CD14-positive monocyte (primary cell): ENCODE results near the gene AHNAK2. TPM values are rescaled to one million over a fixed set of nuclear protein-coding genes. Genes with fewer than 3 reads are reported as not detected.
A peak's percentile ranks its signal among the peaks of the same experiment; 100 is the strongest.

Source experiments
- DNase-seq, 3 donors: peaks; one replicate each; pipeline ENCODE4 v3.0.0-alpha.2; 2011 to 2022
- H2AFZ ChIP-seq: 2 replicates; pipeline ENCODE4 v1.6.0; 2012; ENCODE audit warnings: mild to moderate bottlenecking, low read depth, low read length, inconsistent platforms; ENCODE audit not compliant: insufficient read depth, poor library complexity, severe bottlenecking
- H3K27ac ChIP-seq, 2 donors: 1 replicate in 1 of 2; 2 replicates in 1 of 2; pipeline ENCODE4 v1.5.1; 2012 to 2013; ENCODE audit warnings: low read length in 2 of 2, control low read depth in 1 of 2, inconsistent platforms in 1 of 2, low read depth in 1 of 2, mild to moderate bottlenecking in 1 of 2
- H3K27me3 ChIP-seq, 2 donors: one replicate each; pipeline versions ENCODE4 v1.6.0 to v1.6.1; 2011 to 2013; ENCODE audit warnings: low read length in 2 of 2; ENCODE audit not compliant: control insufficient read depth in 2 of 2, insufficient read depth in 2 of 2
- H3K36me3 ChIP-seq, 2 donors: replicated peaks in 1 of 2; 1 replicate in 1 of 2; 2 replicates in 1 of 2; pipeline versions ENCODE4 v1.5.1 to v1.6.1; 2012 to 2013; ENCODE audit warnings: low read length in 2 of 2, control low read depth in 1 of 2, inconsistent platforms in 1 of 2, mild to moderate bottlenecking in 1 of 2; ENCODE audit not compliant: insufficient read depth in 2 of 2, control insufficient read depth in 1 of 2
- H3K4me1 ChIP-seq, 2 donors: 1 replicate in 1 of 2; 2 replicates in 1 of 2; pipeline versions ENCODE4 v1.5.1 to v1.6.1; 2012 to 2013; ENCODE audit warnings: low read length in 2 of 2, control low read depth in 1 of 2, inconsistent platforms in 1 of 2, mild to moderate bottlenecking in 1 of 2, moderate library complexity in 1 of 2; ENCODE audit not compliant: insufficient read depth in 2 of 2, control insufficient read depth in 1 of 2
- H3K4me2 ChIP-seq: replicated peaks from 2 replicates; pipeline ENCODE3; 2012; ENCODE audit warnings: low read length, moderate library complexity, mild to moderate bottlenecking; ENCODE audit not compliant: poor library complexity, severe bottlenecking; ENCODE audit errors: extremely low read depth
- H3K4me3 ChIP-seq, 3 experiments: fragments of 200-600 bp in 1 of 3; sonication (generic) in 1 of 3; replicated peaks in 1 of 3; 1 replicate in 2 of 3; 2 replicates in 1 of 3; pipeline ENCODE4 v1.5.1; 2011 to 2013; ENCODE audit warnings: low read length in 3 of 3, mild to moderate bottlenecking in 3 of 3, control low read depth in 2 of 3, low read depth in 2 of 3, inconsistent platforms in 1 of 3, moderate library complexity in 1 of 3
- H3K79me2 ChIP-seq: 2 replicates; pipeline ENCODE4 v1.6.0; 2012; ENCODE audit warnings: mild to moderate bottlenecking, control low read depth, inconsistent platforms, low read length, moderate library complexity; ENCODE audit not compliant: insufficient read depth
- H3K9ac ChIP-seq: 2 replicates; pipeline ENCODE4 v1.6.0; 2017; ENCODE audit warnings: low read length, mild to moderate bottlenecking; ENCODE audit not compliant: insufficient read depth, poor library complexity, severe bottlenecking
- H3K9me3 ChIP-seq, 2 donors: replicated peaks in 1 of 2; 1 replicate in 1 of 2; 2 replicates in 1 of 2; pipeline versions ENCODE4 v1.5.1 to v1.6.1; 2012 to 2013; ENCODE audit warnings: low read length in 2 of 2, control low read depth in 1 of 2; ENCODE audit not compliant: control insufficient read depth in 1 of 2, insufficient read depth in 1 of 2
- H4K20me1 ChIP-seq: 2 replicates; pipeline ENCODE4 v1.6.0; 2012; ENCODE audit warnings: mild to moderate bottlenecking, low read length, control low read depth, moderate library complexity; ENCODE audit not compliant: insufficient read depth
- H3K27ac Mint-ChIP-seq, 7 donors: one replicate each; pipeline ENCODE4 v1.8.0; 2020; ENCODE audit warnings: mild to moderate bottlenecking in 7 of 7, mixed read lengths in 7 of 7, moderate library complexity in 6 of 7, inconsistent platforms in 2 of 7
- H3K27me3 Mint-ChIP-seq, 3 donors: one replicate each; pipeline ENCODE4 v1.8.0; 2021 to 2022; ENCODE audit warnings: low read depth in 3 of 3, mild to moderate bottlenecking in 3 of 3, mixed read lengths in 3 of 3, moderate library complexity in 3 of 3, inconsistent platforms in 1 of 3
- H3K36me3 Mint-ChIP-seq, 2 donors: one replicate each; pipeline ENCODE4 v1.8.0; 2020; ENCODE audit warnings: mixed read lengths in 2 of 2, inconsistent platforms in 1 of 2, mild to moderate bottlenecking in 1 of 2
- H3K4me1 Mint-ChIP-seq: one replicate; pipeline ENCODE4 v1.8.0; 2020; ENCODE audit warnings: mild to moderate bottlenecking, mixed read lengths
- H3K4me3 Mint-ChIP-seq, 2 donors: one replicate each; pipeline ENCODE4 v1.8.0; 2020; ENCODE audit warnings: mild to moderate bottlenecking in 2 of 2, mixed read lengths in 2 of 2, moderate library complexity in 1 of 2
- H3K9me3 Mint-ChIP-seq, 7 donors: one replicate each; pipeline ENCODE4 v1.8.0; 2020 to 2022; ENCODE audit warnings: mixed read lengths in 7 of 7, mild to moderate bottlenecking in 6 of 7, moderate library complexity in 6 of 7, inconsistent platforms in 2 of 7
- WGBS: methylation state at CpG from one replicate; pipeline ENCODE4 v1.1.5; 2013; ENCODE audit warnings: missing lambda C conversion rate; ENCODE audit not compliant: insufficient coverage; 5-methylcytosine and 5-hydroxymethylcytosine counted together
- intact Hi-C, 2 donors: fragments of 100-400 bp; cut with micrococcal nuclease; formaldehyde crosslinking; loops; one replicate each; pipeline versions ENCODE4 v1.15.0 to v1.15.1; 2023
- polyA plus RNA-seq, 3 donors: library from polyadenylated mRNA; depleted of rRNA in 1 of 3; unstranded in 2 of 3; stranded (reverse) in 1 of 3; fragments of 300-500 nt in 2 of 3; fragments of >200 nt in 1 of 3; fragmentation: Illumina TruSeq in 2 of 3; gene quantifications; 1 replicate in 2 of 3; 2 replicates in 1 of 3; pipeline ENCODE4 v1.2.3, GENCODE V29; 2012 to 2021
- TF ChIP-seq, protein P1 (sequence below): fragments of 200-600 bp; IDR thresholded peaks from one replicate; pipeline ENCODE4 v1.8.0; 2022; ENCODE audit warnings: antibody characterized with exemption, mild to moderate bottlenecking

Gene AHNAK2
- polyA plus RNA-seq, 3 donors = 0.01 TPM; not detected in 2

GRCh38 chr14:104981699-104982541 lies 3.7 kb upstream of the AHNAK2 start:
- no peak overlapping the region for H3K4me3 Mint-ChIP-seq
- Histone ChIP-seq H2AFZ (no peak overlapping the region), H4K20me1 (no peaks in the 10 kb centered on the region), H3K36me3 (no peaks in the 10 kb centered on the region), H3K4me2 (no peak overlapping the region), H3K27ac (no peak overlapping the region), H3K4me3 (no peak overlapping the region), H3K9ac (no peak overlapping the region), H3K79me2 (no peaks in the 10 kb centered on the region), H3K27me3 (peaks cover 10 to 31% of the 10 kb centered on the region in 2 donors), H3K9me3 (no peaks in the 10 kb centered on the region), H3K4me1 (peaks cover 17 to 27% of the 10 kb centered on the region in 2 donors)
- H3K27ac Mint-ChIP-seq = peak overlapping the region in 1 of 7 donors; percentile 37
- DNase-seq = peak in 1 of 3 donors; percentile 4
- peaks cover 0 to 10% (median 3%) of the 10 kb centered on the region in 7 donors for H3K9me3 Mint-ChIP-seq
- peaks cover 18% of the 10 kb centered on the region for H3K4me1 Mint-ChIP-seq
- TF ChIP-seq, protein P1, sequence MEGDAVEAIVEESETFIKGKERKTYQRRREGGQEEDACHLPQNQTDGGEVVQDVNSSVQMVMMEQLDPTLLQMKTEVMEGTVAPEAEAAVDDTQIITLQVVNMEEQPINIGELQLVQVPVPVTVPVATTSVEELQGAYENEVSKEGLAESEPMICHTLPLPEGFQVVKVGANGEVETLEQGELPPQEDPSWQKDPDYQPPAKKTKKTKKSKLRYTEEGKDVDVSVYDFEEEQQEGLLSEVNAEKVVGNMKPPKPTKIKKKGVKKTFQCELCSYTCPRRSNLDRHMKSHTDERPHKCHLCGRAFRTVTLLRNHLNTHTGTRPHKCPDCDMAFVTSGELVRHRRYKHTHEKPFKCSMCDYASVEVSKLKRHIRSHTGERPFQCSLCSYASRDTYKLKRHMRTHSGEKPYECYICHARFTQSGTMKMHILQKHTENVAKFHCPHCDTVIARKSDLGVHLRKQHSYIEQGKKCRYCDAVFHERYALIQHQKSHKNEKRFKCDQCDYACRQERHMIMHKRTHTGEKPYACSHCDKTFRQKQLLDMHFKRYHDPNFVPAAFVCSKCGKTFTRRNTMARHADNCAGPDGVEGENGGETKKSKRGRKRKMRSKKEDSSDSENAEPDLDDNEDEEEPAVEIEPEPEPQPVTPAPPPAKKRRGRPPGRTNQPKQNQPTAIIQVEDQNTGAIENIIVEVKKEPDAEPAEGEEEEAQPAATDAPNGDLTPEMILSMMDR = no peak
- peaks cover 32 to 47% (median 33%) of the 10 kb centered on the region in 3 donors for H3K27me3 Mint-ChIP-seq
- WGBS = 94% methylated on average over 16 of the region's 17 CpGs
- H3K36me3 Mint-ChIP-seq = peaks cover 2% of the 10 kb centered on the region in 2 donors
- intact Hi-C loops = loop anchor here in 1 of 2 donors (10.0 kb wide), 1 partner anchor 187 kb away; the partner anchor contains the start of gene AKT1

GRCh38 chr14:104980611-104981531 lies 2.7 kb upstream of the AHNAK2 start:
- Histone ChIP-seq H3K9me3 (no peaks in the 10 kb centered on the region), H3K79me2 (no peaks in the 10 kb centered on the region), H3K9ac (no peak overlapping the region), H3K4me3 (no peak overlapping the region), H4K20me1 (no peaks in the 10 kb centered on the region), H3K27me3 (peaks cover 10 to 34% of the 10 kb centered on the region in 2 donors), H3K4me2 (no peak overlapping the region), H2AFZ (no peak overlapping the region), H3K4me1 (peaks cover 7 to 23% of the 10 kb centered on the region in 2 donors), H3K27ac (no peak overlapping the region), H3K36me3 (no peaks in the 10 kb centered on the region)
- TF ChIP-seq, protein P1 = no peak
- Mint-ChIP-seq H3K27ac (peak overlapping the region in 3 of 7 donors; percentile 48 to 59 (median 54)), H3K9me3 (peaks cover 0 to 12% (median 3%) of the 10 kb centered on the region in 7 donors), H3K4me3 (no peak overlapping the region), H3K36me3 (peaks cover 2 to 3% of the 10 kb centered on the region in 2 donors), H3K27me3 (peaks cover 36 to 51% (median 37%) of the 10 kb centered on the region in 3 donors), H3K4me1 (peaks cover 14% of the 10 kb centered on the region)
- 97% methylated on average over 19 of the region's 22 CpGs for WGBS
- intact Hi-C loops = loop anchor here in 1 of 2 donors (10.0 kb wide), 1 partner anchor 186 kb away; the partner anchor contains the start of gene AKT1
- peak in 1 of 3 donors; percentile 4 for DNase-seq
